Peyer's patch (tissue), 4 donors: ENCODE data around the gene SLC38A2.
A peak's percentile ranks its signal among the peaks of the same experiment; 100 is the strongest.

ENCODE experiments used
- CTCF ChIP-seq, 6 experiments: fragments of 450-650 bp in 4 of 6; fragments of 200-600 bp in 2 of 6; sonication (generic) in 1 of 6; IDR thresholded peaks; one replicate each; pipeline ENCODE4 v1.5.1; 2017 to 2019; ENCODE audit warnings: antibody characterized with exemption in 6 of 6, mild to moderate bottlenecking in 3 of 6, moderate library complexity in 1 of 6
- POLR2A ChIP-seq, 2 donors: fragments of 450-650 bp; IDR thresholded peaks; one replicate each; pipeline ENCODE4 v1.5.1; 2017; ENCODE audit warnings: antibody characterized with exemption in 2 of 2, mild to moderate bottlenecking in 2 of 2, moderate library complexity in 2 of 2

GRCh38 chr12:46371718-46372543 is 642 bp downstream of the SLC38A2 start:
- TF ChIP-seq CTCF (IDR thresholded peaks at IDR 0.05) (peak in 1 of 6 experiments; percentile 2), POLR2A (IDR thresholded peaks at IDR 0.05) (no peak)
